GM08714 (cell line): ENCODE measurements around the gene OR1N2.
"Not testable (repeated sequence)": the region's sequence is repeated elsewhere in the genome, so short reads cannot be mapped to it uniquely, and the experiment has no call there.

ENCODE experiments used
- H3K4me3 ChIP-seq: fragments of 200-500 bp; sonication (Bioruptor generic); 2 replicates; pipeline ENCODE4 v1.5.1; 2014; ENCODE audit warnings: mild to moderate bottlenecking, low read length, inconsistent platforms
- ZNF274 ChIP-seq: IDR thresholded peaks from 2 replicates; pipeline ENCODE4 v1.6.1; 2012; ENCODE audit warnings: mild to moderate bottlenecking, low read depth, low read length

The OR1N2 gene

GRCh38 chr9:122552812-122553211 is at the start of gene OR1N2:
OR1N2 (plus strand) TSS chr9:122553112; CDS start chr9:122553212, 100 bp downstream.
- H3K4me3 ChIP-seq, result no peak within 1 kb of the TSS
- TF ChIP-seq ZNF274, result no peak

GRCh38 chr9:122506964-122507363 is 45.9 kb upstream of the OR1N2 start:
- TF ChIP-seq ZNF274, result no peak
- no peak overlapping the region for H3K4me3 ChIP-seq

GRCh38 chr9:122510502-122510901 is 42.4 kb upstream of the OR1N2 start, which contains the start of gene OR1J2:
OR1J2 (plus strand) TSS chr9:122510802; CDS start chr9:122510802, 0 bp downstream.
- H3K4me3 ChIP-seq, result no peak within 1 kb of the TSS
- no peak for TF ChIP-seq ZNF274

- no peak for TF ChIP-seq ZNF274
- H3K4me3 ChIP-seq, result no peak overlapping the region
Observed at GRCh38 chr9:122518226-122518625, 34.7 kb upstream of the OR1N2 start.

GRCh38 chr9:122518841-122519240 is 34.1 kb upstream of the OR1N2 start, which contains the start of gene OR1J4:
OR1J4 (plus strand) TSS chr9:122519141; CDS start chr9:122519141, 0 bp downstream.
- no peak within 1 kb of the TSS for H3K4me3 ChIP-seq
- no peak for TF ChIP-seq ZNF274

- TF ChIP-seq ZNF274, result no peak
Observed at GRCh38 chr9:122519376-122519775, 33.5 kb upstream of the OR1N2 start.

GRCh38 chr9:122526602-122527001 is 26.3 kb upstream of the OR1N2 start:
- TF ChIP-seq ZNF274, result no peak
- H3K4me3 ChIP-seq, result no peak overlapping the region

More at GRCh38 chr9:122519376-122519775, 33.5 kb upstream of the OR1N2 start:
- H3K4me3 ChIP-seq, result no peak overlapping the region

- no peak within 1 kb of the TSS for H3K4me3 ChIP-seq
- TF ChIP-seq ZNF274, result no peak
Observed at GRCh38 chr9:122527193-122527592, 25.7 kb upstream of the OR1N2 start, which contains the start of gene OR1N1. OR1N1 (minus strand) TSS chr9:122527293; CDS start chr9:122527293, 0 bp downstream.

GRCh38 chr9:122531157-122531556 is 21.8 kb upstream of the OR1N2 start:
- not testable (repeated sequence) for H3K4me3 ChIP-seq

GRCh38 chr9:122536134-122536533 is 16.8 kb upstream of the OR1N2 start:
- TF ChIP-seq ZNF274, result no peak
- no peak overlapping the region for H3K4me3 ChIP-seq

GRCh38 chr9:122537066-122537465 is 15.8 kb upstream of the OR1N2 start:
- H3K4me3 ChIP-seq, result not testable (repeated sequence)

GRCh38 chr9:122538757-122539156 is 14.2 kb upstream of the OR1N2 start:
- H3K4me3 ChIP-seq, result no peak overlapping the region
- no peak for TF ChIP-seq ZNF274

GRCh38 chr9:122546196-122546595 is 6.7 kb upstream of the OR1N2 start:
- no peak for TF ChIP-seq ZNF274
- H3K4me3 ChIP-seq, result no peak overlapping the region

- H3K4me3 ChIP-seq, result no peak overlapping the region
- TF ChIP-seq ZNF274, result no peak
Observed at GRCh38 chr9:122551371-122551770, 1.5 kb upstream of the OR1N2 start.

GRCh38 chr9:122561446-122561845 is 8.5 kb downstream of the OR1N2 start:
- H3K4me3 ChIP-seq, result no peak overlapping the region
- no peak for TF ChIP-seq ZNF274

GRCh38 chr9:122562134-122562760 is 9.3 kb downstream of the OR1N2 start:
- no peak overlapping the region for H3K4me3 ChIP-seq
- TF ChIP-seq ZNF274, result no peak

- no peak overlapping the region for H3K4me3 ChIP-seq
- no peak for TF ChIP-seq ZNF274
Observed at GRCh38 chr9:122567901-122568300, 15.0 kb downstream of the OR1N2 start.
